Measurements from ENCODE around the gene HEG1. TPM values are rescaled to one million over a fixed set of nuclear protein-coding genes. Genes with fewer than 3 reads are reported as not detected.

Gene HEG1
- total and polyA plus RNA-seq, 2 of the 13 experiments (the other 11 are each of a cell fraction or from before 2014, with no cell fraction given): 10.7 to 18.2 TPM

DNA sequence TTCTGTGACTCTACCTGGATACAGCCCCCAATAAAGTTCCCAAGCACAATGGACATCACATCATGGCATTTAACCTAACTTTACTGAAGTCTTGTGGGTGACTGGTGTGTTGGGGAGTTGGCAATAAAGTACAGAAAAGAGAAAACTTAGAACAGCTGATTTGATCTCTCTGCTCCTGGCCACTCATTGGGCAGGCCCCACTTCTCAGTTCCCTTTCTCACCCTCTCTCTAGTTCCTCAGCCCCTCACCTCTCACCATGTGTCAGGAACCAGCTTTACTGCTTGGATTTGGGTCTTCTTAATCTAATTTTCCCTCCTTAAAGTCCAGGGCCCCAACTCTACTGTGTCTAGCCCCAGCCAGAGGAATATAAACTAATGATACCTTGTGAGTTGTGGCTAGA is 120.5 kb downstream of the HEG1 start:
- CTCF ChIA-PET (ENCODE audit: low intra/inter-chr PET ratio, low total read pairs): no interaction called here
- intact Hi-C loops (cut with micrococcal nuclease; ENCODE audit: unreplicated experiment) (no loop called here), in situ Hi-C loops (cut with HindIII; ENCODE audit: extremely low pct_ligation_motif_present, low pct_unique_long_range_greater_than_20kb) (no loop called here)
- Histone ChIP-seq H3K4me2 (ENCODE audit: low read depth, low read length) (no peak overlapping the region), H2AFZ (ENCODE audit: low read length) (no peak overlapping the region), H3K4me1 (ENCODE audit: insufficient read depth, low read length) (peaks cover 23% of the 10 kb centered on the region), H3K9ac (ENCODE audit: insufficient read depth, low read depth, low read length) (no peak overlapping the region), H3K9me3 (ENCODE audit: low read length) (no peaks in the 10 kb centered on the region), H3K27me3 (ENCODE audit: control insufficient read depth in 1 of 2, insufficient read depth in 2 of 2, low read length in 2 of 2) (no peaks in the 10 kb centered on the region), H3K4me3 (replicated peaks in 1 of 3; ENCODE audit: insufficient read depth in 1 of 3, low read depth in 2 of 3, low read length in 3 of 3) (no peak overlapping the region), H3K27ac (ENCODE audit: extremely low read length, insufficient read depth, low read length) (no peak overlapping the region), H4K20me1 (ENCODE audit: insufficient read depth, low read length) (no peaks in the 10 kb centered on the region), H3K36me3 (replicated peaks in 1 of 2; ENCODE audit: control insufficient read depth in 1 of 2, insufficient read depth in 2 of 2, low read length in 2 of 2) (no peaks in the 10 kb centered on the region), H3K79me2 (ENCODE audit: insufficient read depth, low read length) (no peaks in the 10 kb centered on the region)
- FAIRE-seq (no peak), ATAC-seq (no peak), DNase-seq (ENCODE audit: low spot score) (no peak)
- no TSS peak for BruUV-seq (replicated peaks)
- POLR2A ChIA-PET: no interaction called here
- TF ChIP-seq HES4 (CRISPR knock-in tag; IDR thresholded peaks at IDR 0.05; ENCODE audit: borderline replicate concordance): no peak
- TF ChIP-seq ZNF709 (CRISPR knock-in tag; IDR thresholded peaks at IDR 0.05): no peak
- no peak for TF ChIP-seq GATAD2A (CRISPR knock-in tag; IDR thresholded peaks at IDR 0.05)
- TF ChIP-seq ZNF788 (CRISPR knock-in tag; IDR thresholded peaks at IDR 0.05; ENCODE audit: borderline replicate concordance): no peak
- TF ChIP-seq ZNF124 (CRISPR knock-in tag; IDR thresholded peaks at IDR 0.05): no peak
- no peak for TF ChIP-seq AHR (CRISPR knock-in tag; IDR thresholded peaks at IDR 0.05)
- TF ChIP-seq, protein P1, sequence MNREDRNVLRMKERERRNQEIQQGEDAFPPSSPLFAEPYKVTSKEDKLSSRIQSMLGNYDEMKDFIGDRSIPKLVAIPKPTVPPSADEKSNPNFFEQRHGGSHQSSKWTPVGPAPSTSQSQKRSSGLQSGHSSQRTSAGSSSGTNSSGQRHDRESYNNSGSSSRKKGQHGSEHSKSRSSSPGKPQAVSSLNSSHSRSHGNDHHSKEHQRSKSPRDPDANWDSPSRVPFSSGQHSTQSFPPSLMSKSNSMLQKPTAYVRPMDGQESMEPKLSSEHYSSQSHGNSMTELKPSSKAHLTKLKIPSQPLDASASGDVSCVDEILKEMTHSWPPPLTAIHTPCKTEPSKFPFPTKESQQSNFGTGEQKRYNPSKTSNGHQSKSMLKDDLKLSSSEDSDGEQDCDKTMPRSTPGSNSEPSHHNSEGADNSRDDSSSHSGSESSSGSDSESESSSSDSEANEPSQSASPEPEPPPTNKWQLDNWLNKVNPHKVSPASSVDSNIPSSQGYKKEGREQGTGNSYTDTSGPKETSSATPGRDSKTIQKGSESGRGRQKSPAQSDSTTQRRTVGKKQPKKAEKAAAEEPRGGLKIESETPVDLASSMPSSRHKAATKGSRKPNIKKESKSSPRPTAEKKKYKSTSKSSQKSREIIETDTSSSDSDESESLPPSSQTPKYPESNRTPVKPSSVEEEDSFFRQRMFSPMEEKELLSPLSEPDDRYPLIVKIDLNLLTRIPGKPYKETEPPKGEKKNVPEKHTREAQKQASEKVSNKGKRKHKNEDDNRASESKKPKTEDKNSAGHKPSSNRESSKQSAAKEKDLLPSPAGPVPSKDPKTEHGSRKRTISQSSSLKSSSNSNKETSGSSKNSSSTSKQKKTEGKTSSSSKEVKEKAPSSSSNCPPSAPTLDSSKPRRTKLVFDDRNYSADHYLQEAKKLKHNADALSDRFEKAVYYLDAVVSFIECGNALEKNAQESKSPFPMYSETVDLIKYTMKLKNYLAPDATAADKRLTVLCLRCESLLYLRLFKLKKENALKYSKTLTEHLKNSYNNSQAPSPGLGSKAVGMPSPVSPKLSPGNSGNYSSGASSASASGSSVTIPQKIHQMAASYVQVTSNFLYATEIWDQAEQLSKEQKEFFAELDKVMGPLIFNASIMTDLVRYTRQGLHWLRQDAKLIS (CRISPR knock-in tag; IDR thresholded peaks at IDR 0.05): no peak
- TF ChIP-seq PHF20 (CRISPR knock-in tag; IDR thresholded peaks at IDR 0.05): no peak
- TF ChIP-seq, protein P2, sequence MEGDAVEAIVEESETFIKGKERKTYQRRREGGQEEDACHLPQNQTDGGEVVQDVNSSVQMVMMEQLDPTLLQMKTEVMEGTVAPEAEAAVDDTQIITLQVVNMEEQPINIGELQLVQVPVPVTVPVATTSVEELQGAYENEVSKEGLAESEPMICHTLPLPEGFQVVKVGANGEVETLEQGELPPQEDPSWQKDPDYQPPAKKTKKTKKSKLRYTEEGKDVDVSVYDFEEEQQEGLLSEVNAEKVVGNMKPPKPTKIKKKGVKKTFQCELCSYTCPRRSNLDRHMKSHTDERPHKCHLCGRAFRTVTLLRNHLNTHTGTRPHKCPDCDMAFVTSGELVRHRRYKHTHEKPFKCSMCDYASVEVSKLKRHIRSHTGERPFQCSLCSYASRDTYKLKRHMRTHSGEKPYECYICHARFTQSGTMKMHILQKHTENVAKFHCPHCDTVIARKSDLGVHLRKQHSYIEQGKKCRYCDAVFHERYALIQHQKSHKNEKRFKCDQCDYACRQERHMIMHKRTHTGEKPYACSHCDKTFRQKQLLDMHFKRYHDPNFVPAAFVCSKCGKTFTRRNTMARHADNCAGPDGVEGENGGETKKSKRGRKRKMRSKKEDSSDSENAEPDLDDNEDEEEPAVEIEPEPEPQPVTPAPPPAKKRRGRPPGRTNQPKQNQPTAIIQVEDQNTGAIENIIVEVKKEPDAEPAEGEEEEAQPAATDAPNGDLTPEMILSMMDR (CRISPR knock-in tag; IDR thresholded peaks at IDR 0.05): no peak
- TF ChIP-seq, protein P3, sequence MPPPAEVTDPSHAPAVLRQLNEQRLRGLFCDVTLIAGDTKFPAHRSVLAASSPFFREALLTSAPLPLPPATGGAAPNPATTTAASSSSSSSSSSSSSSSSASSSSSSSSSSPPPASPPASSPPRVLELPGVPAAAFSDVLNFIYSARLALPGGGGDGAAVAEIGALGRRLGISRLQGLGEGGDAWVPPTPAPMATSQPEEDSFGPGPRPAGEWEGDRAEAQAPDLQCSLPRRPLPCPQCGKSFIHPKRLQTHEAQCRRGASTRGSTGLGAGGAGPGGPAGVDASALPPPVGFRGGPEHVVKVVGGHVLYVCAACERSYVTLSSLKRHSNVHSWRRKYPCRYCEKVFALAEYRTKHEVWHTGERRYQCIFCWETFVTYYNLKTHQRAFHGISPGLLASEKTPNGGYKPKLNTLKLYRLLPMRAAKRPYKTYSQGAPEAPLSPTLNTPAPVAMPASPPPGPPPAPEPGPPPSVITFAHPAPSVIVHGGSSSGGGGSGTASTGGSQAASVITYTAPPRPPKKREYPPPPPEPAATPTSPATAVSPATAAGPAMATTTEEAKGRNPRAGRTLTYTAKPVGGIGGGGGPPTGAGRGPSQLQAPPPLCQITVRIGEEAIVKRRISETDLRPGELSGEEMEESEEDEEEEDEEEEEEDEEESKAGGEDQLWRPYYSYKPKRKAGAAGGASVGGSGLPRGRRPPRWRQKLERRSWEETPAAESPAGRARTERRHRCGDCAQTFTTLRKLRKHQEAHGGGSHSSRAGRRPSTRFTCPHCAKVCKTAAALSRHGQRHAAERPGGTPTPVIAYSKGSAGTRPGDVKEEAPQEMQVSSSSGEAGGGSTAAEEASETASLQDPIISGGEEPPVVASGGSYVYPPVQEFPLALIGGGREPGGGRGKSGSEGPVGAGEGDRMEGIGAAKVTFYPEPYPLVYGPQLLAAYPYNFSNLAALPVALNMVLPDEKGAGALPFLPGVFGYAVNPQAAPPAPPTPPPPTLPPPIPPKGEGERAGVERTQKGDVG (CRISPR knock-in tag; IDR thresholded peaks at IDR 0.05; ENCODE audit: borderline replicate concordance): no peak
- TF ChIP-seq ZNF33B (CRISPR knock-in tag; IDR thresholded peaks at IDR 0.05): no peak
- no peak for TF ChIP-seq ZNF10 (CRISPR knock-in tag; IDR thresholded peaks at IDR 0.05; ENCODE audit: borderline replicate concordance, low read depth)
- TF ChIP-seq ZNF530 (CRISPR knock-in tag; IDR thresholded peaks at IDR 0.05; ENCODE audit: low read depth): no peak
- TF ChIP-seq KDM4B (CRISPR knock-in tag; IDR thresholded peaks at IDR 0.05): no peak
- no peak for TF ChIP-seq KDM2A (CRISPR knock-in tag; IDR thresholded peaks at IDR 0.05; ENCODE audit: borderline replicate concordance, low read depth)

Data from HepG2 (cell line).